Memory B cell (primary cell): ENCODE measurements around the gene CRABP2.
A peak's percentile ranks its signal among the peaks of the same experiment; 100 is the strongest.

Experiments
- ATAC-seq: fragments of 150-1000 bp; cut with Tn5 transposase; 2 replicates; pipeline ENCODE4 v1.10.0; 2021; ENCODE audit warnings: low read depth, mild to moderate bottlenecking, moderate library complexity
- DNase-seq, 2 donors: peaks; one replicate each; pipeline ENCODE4 v3.0.0; 2022; ENCODE audit warnings: low spot score in 2 of 2
- H3K27ac Mint-ChIP-seq: one replicate; pipeline ENCODE4 v1.8.0; 2022; ENCODE audit warnings: mild to moderate bottlenecking, moderate library complexity, mixed read lengths
- H3K27me3 Mint-ChIP-seq: one replicate; pipeline ENCODE4 v1.8.0; 2022; ENCODE audit warnings: mixed read lengths
- H3K36me3 Mint-ChIP-seq: one replicate; pipeline ENCODE4 v1.8.0; 2022; ENCODE audit warnings: mild to moderate bottlenecking, mixed read lengths
- H3K4me1 Mint-ChIP-seq: one replicate; pipeline ENCODE4 v1.8.0; 2022; ENCODE audit warnings: mixed read lengths
- H3K4me3 Mint-ChIP-seq: one replicate; pipeline ENCODE4 v1.8.0; 2022; ENCODE audit warnings: mild to moderate bottlenecking, moderate library complexity, mixed read lengths
- H3K9me3 Mint-ChIP-seq: one replicate; pipeline ENCODE4 v1.8.0; 2022; ENCODE audit warnings: mixed read lengths

CRABP2 gene

DNA sequence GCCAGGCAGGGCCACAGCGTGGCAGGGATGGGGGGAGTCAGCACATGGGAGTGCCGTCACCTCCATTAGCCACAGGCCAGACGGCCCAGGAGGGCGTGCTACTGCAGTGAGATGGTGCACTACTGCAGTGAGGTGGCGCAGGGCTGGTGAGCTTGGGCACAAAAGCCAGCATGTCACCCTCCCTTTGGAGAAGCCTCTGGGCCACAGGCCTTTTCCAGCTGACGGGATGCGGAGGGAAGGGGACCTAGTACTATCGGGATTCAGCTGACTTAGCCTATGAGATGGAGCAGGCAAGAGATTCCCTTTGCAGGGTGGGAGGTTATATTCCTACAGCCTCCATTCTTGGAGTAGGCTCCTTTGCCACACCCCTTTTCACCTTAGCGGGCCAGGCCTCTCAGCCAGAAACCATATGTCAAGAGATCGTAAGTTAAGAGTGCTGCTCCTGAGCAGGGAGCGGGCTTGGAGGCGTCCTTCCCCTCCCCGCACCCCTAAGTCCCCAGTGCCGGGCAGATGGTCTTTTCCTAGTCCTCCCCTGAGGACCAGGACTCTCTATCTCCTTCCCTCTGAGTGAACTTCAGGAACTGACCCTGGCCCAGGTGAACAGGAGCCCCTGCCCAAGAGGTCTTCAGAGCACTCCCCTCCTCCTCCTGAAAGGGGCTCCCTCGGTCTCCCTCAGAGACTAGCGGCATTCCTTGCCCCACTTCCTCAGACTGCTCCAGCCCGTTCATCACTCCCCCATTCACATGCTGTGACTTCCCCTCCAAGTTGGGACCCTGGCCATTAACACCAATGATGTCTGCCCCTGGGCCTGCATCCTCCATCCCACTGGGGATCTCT is 36.4 kb downstream of the CRABP2 start:
- ATAC-seq (no peak), DNase-seq (no peak)
- Mint-ChIP-seq H3K36me3 (no peaks in the 10 kb centered on the region), H3K27ac (no peak overlapping the region), H3K27me3 (peaks cover 2% of the 10 kb centered on the region), H3K9me3 (no peaks in the 10 kb centered on the region), H3K4me3 (no peak overlapping the region), H3K4me1 (peaks cover 24% of the 10 kb centered on the region)

DNA sequence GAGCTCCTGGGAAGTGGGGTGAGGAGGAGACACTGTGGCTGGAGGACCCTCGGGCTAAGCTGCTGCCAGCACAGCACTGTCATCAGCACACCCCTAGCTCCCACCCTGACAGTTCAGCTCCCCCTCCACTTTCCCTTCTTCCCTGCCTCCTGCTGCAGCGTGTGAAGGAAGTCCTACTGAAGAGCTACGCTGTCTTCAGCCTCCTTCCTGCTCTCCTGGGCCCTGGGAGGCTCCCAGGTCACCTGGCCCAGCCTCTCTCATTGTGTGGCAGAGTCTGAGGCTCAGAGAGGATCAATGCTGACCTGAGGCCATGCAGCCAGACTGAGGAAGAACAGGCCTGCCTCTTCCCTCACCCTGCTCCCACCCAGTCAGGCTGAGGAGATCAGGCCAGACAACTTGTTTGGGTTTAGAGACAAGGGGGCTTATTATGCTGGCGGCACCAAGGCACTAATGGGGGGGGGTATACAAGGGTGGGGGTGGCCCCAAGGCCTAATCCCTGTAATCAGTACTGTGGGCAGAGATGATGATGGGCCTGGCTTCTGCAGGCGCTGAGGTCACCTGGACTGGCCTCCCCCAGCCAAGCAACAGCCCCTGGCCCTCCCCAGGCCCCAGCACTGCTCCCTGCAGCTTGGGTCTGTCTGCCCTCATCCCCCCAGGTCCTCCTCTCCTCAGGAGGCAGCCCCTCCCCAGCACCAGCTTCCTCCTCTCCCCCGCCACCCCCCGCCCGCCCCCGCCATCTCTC is 37.2 kb downstream of the CRABP2 start:
- ATAC-seq (no peak), DNase-seq (no peak)
- H3K36me3 Mint-ChIP-seq: no peaks in the 10 kb centered on the region
- no peaks in the 10 kb centered on the region for H3K9me3 Mint-ChIP-seq
- peaks cover 33% of the 10 kb centered on the region for H3K4me1 Mint-ChIP-seq
- H3K4me3 Mint-ChIP-seq: no peak overlapping the region
- peaks cover 2% of the 10 kb centered on the region for H3K27me3 Mint-ChIP-seq
- no peak overlapping the region for H3K27ac Mint-ChIP-seq

DNA sequence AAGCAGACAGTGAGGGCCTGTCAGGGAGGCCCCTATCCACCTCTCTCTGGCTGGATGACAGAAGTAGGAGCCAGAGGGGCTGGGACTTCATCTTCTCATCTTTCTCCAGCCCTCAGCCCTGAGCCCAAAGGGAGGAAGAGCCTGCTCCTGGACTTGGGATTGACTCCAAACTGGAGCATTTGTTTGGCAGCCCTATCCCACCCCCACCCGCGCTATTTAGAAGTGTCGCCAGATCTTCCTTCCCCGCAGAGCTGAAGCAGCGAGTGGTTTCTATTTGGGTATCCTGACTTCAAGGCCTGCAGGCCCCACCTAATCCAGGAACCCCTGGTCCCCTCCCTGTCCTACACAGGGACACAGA is 37.8 kb downstream of the CRABP2 start:
- Mint-ChIP-seq H3K4me3 (no peak overlapping the region), H3K4me1 (peaks cover 37% of the 10 kb centered on the region), H3K36me3 (no peaks in the 10 kb centered on the region), H3K9me3 (no peaks in the 10 kb centered on the region), H3K27ac (peak overlapping the region; percentile 21), H3K27me3 (peaks cover 2% of the 10 kb centered on the region)
- ATAC-seq (no peak), DNase-seq (no peak)

- Mint-ChIP-seq H3K9me3 (no peaks in the 10 kb centered on the region), H3K27me3 (peaks cover 2% of the 10 kb centered on the region), H3K27ac (peak overlapping the region; percentile 21), H3K36me3 (no peaks in the 10 kb centered on the region), H3K4me1 (peaks cover 40% of the 10 kb centered on the region), H3K4me3 (no peak overlapping the region)
- DNase-seq: no peak
- no peak for ATAC-seq
Observed at GRCh38 chr1:156666862-156667609, 38.3 kb downstream of the CRABP2 start.

DNA sequence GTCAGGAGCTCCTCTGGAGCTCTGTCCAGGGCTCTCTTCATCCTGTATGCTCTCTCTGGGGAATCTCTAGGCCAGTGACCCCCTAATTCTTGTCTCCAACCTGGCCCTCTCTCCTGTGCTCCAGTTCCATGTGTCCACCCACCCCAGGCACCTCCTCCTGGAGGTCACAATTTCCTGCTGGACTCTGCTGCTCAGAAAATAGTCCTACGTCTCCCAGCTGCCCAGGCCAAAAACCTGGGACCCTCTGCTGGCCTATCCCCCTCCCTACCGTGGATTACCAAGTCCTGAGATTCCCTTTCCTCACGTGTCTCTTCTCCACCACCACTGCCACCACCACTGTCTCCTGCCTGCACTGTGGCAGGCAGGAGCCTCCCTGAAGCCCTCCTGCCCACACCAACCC is 39.8 kb downstream of the CRABP2 start:
- H3K9me3 Mint-ChIP-seq: no peaks in the 10 kb centered on the region
- peaks cover 50% of the 10 kb centered on the region for H3K4me1 Mint-ChIP-seq
- no peak for DNase-seq
- ATAC-seq: no peak
- peak overlapping the region; percentile 50 for H3K27ac Mint-ChIP-seq
- H3K36me3 Mint-ChIP-seq: no peaks in the 10 kb centered on the region
- H3K4me3 Mint-ChIP-seq: peak overlapping the region; percentile 0
- no peaks in the 10 kb centered on the region for H3K27me3 Mint-ChIP-seq

- Mint-ChIP-seq H3K4me3 (peak overlapping the region; percentile 15), H3K27me3 (no peaks in the 10 kb centered on the region), H3K4me1 (peaks cover 56% of the 10 kb centered on the region), H3K36me3 (no peaks in the 10 kb centered on the region), H3K9me3 (no peaks in the 10 kb centered on the region), H3K27ac (peak overlapping the region; percentile 50)
- DNase-seq: no peak
- ATAC-seq: peak; percentile 49
Observed at GRCh38 chr1:156664767-156665411, 40.5 kb downstream of the CRABP2 start.

- no peak overlapping the region for H3K27ac Mint-ChIP-seq
- no peaks in the 10 kb centered on the region for H3K36me3 Mint-ChIP-seq
- H3K27me3 Mint-ChIP-seq: no peaks in the 10 kb centered on the region
- H3K9me3 Mint-ChIP-seq: no peaks in the 10 kb centered on the region
- peaks cover 63% of the 10 kb centered on the region for H3K4me1 Mint-ChIP-seq
- no peak for DNase-seq
- ATAC-seq: no peak
- peak overlapping the region; percentile 15 for H3K4me3 Mint-ChIP-seq
Observed at GRCh38 chr1:156664046-156664766, 41.2 kb downstream of the CRABP2 start.

DNA sequence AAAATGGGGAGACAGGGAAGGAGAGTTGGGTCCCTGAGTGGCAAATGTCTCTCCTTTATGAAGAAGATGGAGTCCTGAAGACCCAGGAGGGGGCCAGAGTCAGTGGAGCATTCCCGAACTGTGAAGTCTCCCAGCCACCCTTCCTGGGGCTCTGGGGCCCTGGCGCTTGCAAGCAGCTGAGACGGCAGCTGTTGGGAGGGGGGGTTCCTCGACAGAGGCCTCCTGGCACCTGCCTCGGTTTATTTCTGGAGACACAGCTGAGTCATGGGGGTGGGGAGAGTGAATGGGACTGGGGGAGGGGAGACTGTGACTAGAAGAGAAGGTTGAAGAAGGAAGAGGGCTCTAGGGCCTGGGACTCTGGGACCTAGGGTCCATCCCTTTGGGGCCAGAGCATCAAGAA is 42.2 kb downstream of the CRABP2 start:
- Mint-ChIP-seq H3K4me1 (peaks cover 69% of the 10 kb centered on the region), H3K4me3 (no peak overlapping the region), H3K9me3 (no peaks in the 10 kb centered on the region), H3K27ac (no peak overlapping the region), H3K36me3 (no peaks in the 10 kb centered on the region), H3K27me3 (no peaks in the 10 kb centered on the region)
- no peak for ATAC-seq
- DNase-seq: no peak

DNA sequence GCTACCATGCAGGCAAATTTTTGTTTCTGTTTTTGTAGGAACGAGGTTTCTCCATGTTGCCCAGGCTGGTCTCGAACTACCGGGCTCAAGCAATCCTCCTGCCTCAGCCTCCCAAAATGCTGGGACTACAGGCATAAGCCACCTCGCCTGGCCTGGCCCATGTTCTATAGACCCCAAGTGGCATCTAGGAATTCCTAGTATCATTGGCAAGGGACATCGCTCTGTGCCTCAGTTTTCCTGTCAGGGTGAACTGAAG is 42.7 kb downstream of the CRABP2 start:
- H3K27ac Mint-ChIP-seq: no peak overlapping the region
- H3K36me3 Mint-ChIP-seq: no peaks in the 10 kb centered on the region
- H3K4me3 Mint-ChIP-seq: no peak overlapping the region
- H3K4me1 Mint-ChIP-seq: peaks cover 73% of the 10 kb centered on the region
- no peak for ATAC-seq
- no peaks in the 10 kb centered on the region for H3K9me3 Mint-ChIP-seq
- peaks cover 3% of the 10 kb centered on the region for H3K27me3 Mint-ChIP-seq
- no peak for DNase-seq

DNA sequence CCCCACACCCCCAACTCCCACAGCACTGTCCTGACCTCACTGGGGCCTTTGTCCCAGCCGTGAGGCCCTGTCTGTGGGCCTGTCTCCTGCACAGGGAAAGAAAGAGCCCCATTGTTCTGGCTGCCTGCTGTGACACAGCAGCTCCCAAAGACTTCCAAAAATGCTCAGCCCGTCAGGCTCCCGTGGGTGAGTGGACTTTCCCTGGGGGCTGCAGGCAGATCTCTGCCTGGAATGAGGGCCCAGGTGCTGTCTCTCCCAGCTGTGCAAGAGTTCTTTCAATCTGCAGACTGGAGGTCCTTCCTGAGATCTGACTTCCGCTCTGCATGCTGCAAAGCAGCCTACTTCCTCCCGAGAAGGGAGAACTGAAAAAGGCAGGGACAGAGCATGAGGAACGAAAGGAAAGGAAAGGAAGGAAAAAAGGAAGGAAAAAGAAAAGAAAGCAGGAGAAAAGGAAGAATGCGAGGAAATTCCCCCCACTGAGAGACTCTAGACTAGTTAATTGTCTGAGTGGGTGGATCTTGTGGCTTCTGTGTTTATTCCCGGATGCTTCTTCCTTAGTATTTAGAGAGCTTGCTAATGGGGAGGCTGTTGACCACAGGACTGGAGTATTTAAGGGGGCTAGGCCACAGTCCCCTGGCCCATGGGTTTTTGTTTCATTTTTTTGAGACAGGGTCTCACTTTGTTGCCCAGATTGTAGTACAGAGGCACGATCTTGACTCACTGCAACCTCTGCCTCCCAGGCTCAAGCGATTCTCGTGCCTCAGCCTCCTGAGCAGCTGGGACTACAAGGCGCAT is 43.2 kb downstream of the CRABP2 start:
- no peaks in the 10 kb centered on the region for H3K36me3 Mint-ChIP-seq
- H3K27me3 Mint-ChIP-seq: peaks cover 3% of the 10 kb centered on the region
- no peaks in the 10 kb centered on the region for H3K9me3 Mint-ChIP-seq
- peaks cover 78% of the 10 kb centered on the region for H3K4me1 Mint-ChIP-seq
- ATAC-seq: no peak
- H3K4me3 Mint-ChIP-seq: no peak overlapping the region
- DNase-seq: no peak
- H3K27ac Mint-ChIP-seq: no peak overlapping the region

- Mint-ChIP-seq H3K27me3 (peaks cover 8% of the 10 kb centered on the region), H3K4me3 (peak overlapping the region; percentile 21), H3K36me3 (no peaks in the 10 kb centered on the region)
Observed at GRCh38 chr1:156660752-156661112, 44.7 kb downstream of the CRABP2 start.

DNA sequence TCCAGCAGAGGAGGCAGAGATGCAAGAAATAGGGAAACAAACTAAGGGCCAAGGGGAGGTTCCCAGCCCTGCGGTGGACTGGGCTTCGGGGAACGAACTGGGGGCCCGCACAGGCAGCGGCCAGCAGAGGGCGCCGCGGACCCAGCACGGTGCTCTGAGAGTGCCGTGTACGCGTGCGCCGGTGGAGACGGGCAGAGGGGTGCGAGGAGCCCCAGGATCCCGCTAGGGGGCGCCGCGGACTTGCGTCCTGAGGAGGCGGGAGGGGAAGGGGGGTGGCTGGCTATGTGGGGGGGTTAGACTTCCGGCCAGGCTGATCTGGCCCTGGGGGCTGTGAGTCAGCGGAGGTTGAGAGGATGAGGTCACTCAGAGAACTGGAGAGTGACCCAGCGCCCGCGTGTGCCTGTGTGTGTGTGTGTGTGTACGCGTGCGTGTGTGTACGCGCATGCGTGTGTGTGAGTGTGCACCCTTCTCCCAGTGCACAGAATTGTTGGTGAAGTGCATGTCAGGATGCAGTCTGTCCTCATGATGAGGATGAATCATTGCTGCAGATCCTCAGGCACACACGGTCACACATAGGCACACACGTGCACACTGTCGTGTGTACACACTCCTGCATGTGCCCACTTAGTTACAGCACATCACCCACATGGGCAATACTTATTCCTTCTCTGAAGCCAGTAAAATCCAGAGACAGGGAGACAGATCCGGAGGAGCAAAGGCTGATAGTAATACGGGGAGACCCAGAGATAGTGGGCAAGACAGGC is 45.2 kb downstream of the CRABP2 start:
- DNase-seq (peak; percentile 91 to 95), ATAC-seq (peak; percentile 84)
- Mint-ChIP-seq H3K9me3 (no peaks in the 10 kb centered on the region), H3K27me3 (peaks cover 12% of the 10 kb centered on the region), H3K4me1 (peaks cover 70% of the 10 kb centered on the region), H3K36me3 (no peaks in the 10 kb centered on the region), H3K4me3 (peak overlapping the region; percentile 76), H3K27ac (peak overlapping the region; percentile 78)

More at GRCh38 chr1:156660752-156661112, 44.7 kb downstream of the CRABP2 start:
- no peak for ATAC-seq
- no peak for DNase-seq
- Mint-ChIP-seq H3K27ac (no peak overlapping the region), H3K9me3 (no peaks in the 10 kb centered on the region), H3K4me1 (peaks cover 75% of the 10 kb centered on the region)
